ENCODE measurements around the gene RPL36. TPM values are rescaled to one million over a fixed set of nuclear protein-coding genes. Genes with fewer than 3 reads are reported as not detected.

The RPL36 gene
- total RNA-seq, 1 donor = 801 TPM

Other genes starting within 250 kb of the RPL36 start
- gene ZNRF4, start 234.9 kb upstream of the RPL36 start, total RNA-seq = not detected
- 0.27 TPM for gene TINCR, start 122.3 kb upstream of the RPL36 start, total RNA-seq
- gene SAFB2, start 67.5 kb upstream of the RPL36 start, total RNA-seq = 52.0 TPM
- 101 TPM for gene SAFB, start 67.2 kb upstream of the RPL36 start, total RNA-seq
- gene MICOS13, start 9.8 kb upstream of the RPL36 start, total RNA-seq = 27.5 TPM
- gene HSD11B1L, start 9.3 kb upstream of the RPL36 start, total RNA-seq = 8.1 TPM
- gene LONP1, start 29.9 kb downstream of the RPL36 start, total RNA-seq = 78.6 TPM
- gene CATSPERD, start 30.3 kb downstream of the RPL36 start, total RNA-seq = not detected
- gene PRR22, start 94.5 kb downstream of the RPL36 start, total RNA-seq = 2.2 TPM
- 98.0 TPM for gene DUS3L, start 100.9 kb downstream of the RPL36 start, total RNA-seq
- 0.54 TPM for gene NRTN, start 114.8 kb downstream of the RPL36 start, total RNA-seq
- gene FUT6, start 149.4 kb downstream of the RPL36 start, total RNA-seq = 2.4 TPM
- gene FUT3, start 161.2 kb downstream of the RPL36 start, total RNA-seq = under 0.01 TPM
- 0.54 TPM for gene FUT5, start 180.2 kb downstream of the RPL36 start, total RNA-seq
- gene NDUFA11, start 213.5 kb downstream of the RPL36 start, total RNA-seq = 283 TPM
- 25.3 TPM for gene VMAC, start 214.6 kb downstream of the RPL36 start, total RNA-seq
- gene CAPS, start 224.0 kb downstream of the RPL36 start, total RNA-seq = 11.3 TPM

Data from hematopoietic multipotent progenitor cell (in vitro differentiated cells).